ENCODE measurements around the gene CDKN2C.

Gene CDKN2C

DNA sequence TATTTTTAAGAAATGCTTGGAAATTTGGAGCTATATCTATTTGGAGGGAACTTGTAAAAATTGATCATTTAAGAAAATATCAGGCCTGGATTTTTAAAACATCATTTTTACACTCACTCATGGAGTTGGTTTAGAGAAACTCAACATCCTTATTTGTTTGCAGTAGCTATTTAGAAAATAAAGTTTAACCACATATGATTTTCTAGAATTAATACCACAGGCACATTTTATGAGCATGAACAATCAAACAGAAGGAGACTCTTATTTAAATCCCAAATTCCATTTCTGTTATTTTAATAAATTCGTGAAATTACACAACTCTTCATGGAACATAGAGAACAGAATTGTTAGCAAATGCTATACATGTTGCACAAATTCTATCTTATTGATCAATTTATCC is 3.2 kb downstream of the CDKN2C start:
- TF ChIP-seq FOXA1 (IDR thresholded peaks at IDR 0.05): no peak
- ChIA-PET CTCF (interaction anchor here (1.0 kb wide), 1 partner anchor 13 kb away, joined by 5 read pairs; the partner anchor contains the start of gene FAF1), POLR2A (interaction anchor here (1.5 to 7.1 kb wide), 2 partner anchors 9 to 13 kb away, joined by 6 to 97 read pairs; partner anchors contain the start of gene FAF1)
- DNase-seq (ENCODE audit: extremely low spot score): no peak

DNA sequence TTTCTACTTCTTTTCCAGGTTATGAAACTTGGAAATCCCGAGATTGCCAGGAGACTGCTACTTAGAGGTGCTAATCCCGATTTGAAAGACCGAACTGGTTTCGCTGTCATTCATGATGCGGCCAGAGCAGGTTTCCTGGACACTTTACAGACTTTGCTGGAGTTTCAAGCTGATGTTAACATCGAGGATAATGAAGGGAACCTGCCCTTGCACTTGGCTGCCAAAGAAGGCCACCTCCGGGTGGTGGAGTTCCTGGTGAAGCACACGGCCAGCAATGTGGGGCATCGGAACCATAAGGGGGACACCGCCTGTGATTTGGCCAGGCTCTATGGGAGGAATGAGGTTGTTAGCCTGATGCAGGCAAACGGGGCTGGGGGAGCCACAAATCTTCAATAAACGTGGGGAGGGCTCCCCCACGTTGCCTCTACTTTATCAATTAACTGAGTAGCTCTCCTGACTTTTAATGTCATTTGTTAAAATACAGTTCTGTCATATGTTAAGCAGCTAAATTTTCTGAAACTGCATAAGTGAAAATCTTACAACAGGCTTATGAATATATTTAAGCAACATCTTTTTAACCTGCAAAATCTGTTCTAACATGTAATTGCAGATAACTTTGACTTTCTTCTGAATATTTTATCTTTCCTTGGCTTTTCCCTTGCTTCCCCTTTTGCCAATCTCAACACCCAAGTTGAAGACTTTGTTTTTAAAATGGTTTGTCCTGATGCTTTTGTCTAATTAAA is 4.0 kb downstream of the CDKN2C start:
- POLR2A ChIA-PET: interaction anchor here (1.5 to 7.1 kb wide), 2 partner anchors 8 to 14 kb away, joined by 6 to 97 read pairs; partner anchors contain the start of gene FAF1
- TF ChIP-seq, protein P1, sequence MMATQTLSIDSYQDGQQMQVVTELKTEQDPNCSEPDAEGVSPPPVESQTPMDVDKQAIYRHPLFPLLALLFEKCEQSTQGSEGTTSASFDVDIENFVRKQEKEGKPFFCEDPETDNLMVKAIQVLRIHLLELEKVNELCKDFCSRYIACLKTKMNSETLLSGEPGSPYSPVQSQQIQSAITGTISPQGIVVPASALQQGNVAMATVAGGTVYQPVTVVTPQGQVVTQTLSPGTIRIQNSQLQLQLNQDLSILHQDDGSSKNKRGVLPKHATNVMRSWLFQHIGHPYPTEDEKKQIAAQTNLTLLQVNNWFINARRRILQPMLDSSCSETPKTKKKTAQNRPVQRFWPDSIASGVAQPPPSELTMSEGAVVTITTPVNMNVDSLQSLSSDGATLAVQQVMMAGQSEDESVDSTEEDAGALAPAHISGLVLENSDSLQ (IDR thresholded peaks at IDR 0.05): peak; percentile 64
- TF ChIP-seq FOXA1 (IDR thresholded peaks at IDR 0.05) (no peak), HDGF (IDR thresholded peaks at IDR 0.05; ENCODE audit: borderline replicate concordance) (no peak), LEF1 (IDR thresholded peaks at IDR 0.05; ENCODE audit: borderline replicate concordance) (no peak)
- no peak for DNase-seq (ENCODE audit: extremely low spot score)
- CTCF ChIA-PET: no interaction called here

DNA sequence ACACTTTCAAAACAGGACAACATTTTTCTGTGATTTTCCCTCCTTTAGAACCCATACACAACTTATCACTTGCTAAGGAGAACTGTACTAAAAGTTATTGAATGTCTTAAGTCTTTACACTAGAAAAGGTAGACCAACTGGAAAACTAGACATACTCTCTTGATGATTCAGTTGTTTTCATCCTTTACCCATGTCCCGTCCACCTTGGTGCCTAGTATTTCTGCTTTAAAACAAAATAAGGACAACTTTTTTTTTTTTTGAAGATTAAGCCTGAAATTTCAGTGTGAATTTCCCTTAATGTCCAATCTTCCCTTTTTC is 4.5 kb downstream of the CDKN2C start:
- ChIA-PET POLR2A (interaction anchor here (7.1 kb wide), 1 partner anchor 14 kb away, joined by 97 read pairs; the partner anchor contains the start of gene FAF1), CTCF (no interaction called here)
- DNase-seq (ENCODE audit: extremely low spot score): no peak
- TF ChIP-seq ELF4 (IDR thresholded peaks at IDR 0.05) (no peak), HDGF (IDR thresholded peaks at IDR 0.05; ENCODE audit: borderline replicate concordance) (no peak), BHLHE40 (IDR thresholded peaks at IDR 0.05; ENCODE audit: borderline replicate concordance) (no peak), CTBP1 (IDR thresholded peaks at IDR 0.05; ENCODE audit: borderline replicate concordance) (no peak), LEF1 (IDR thresholded peaks at IDR 0.05; ENCODE audit: borderline replicate concordance) (no peak), SP1 (IDR thresholded peaks at IDR 0.05) (no peak), TARDBP (IDR thresholded peaks at IDR 0.05) (no peak), L3MBTL2 (conservative IDR thresholded peaks at IDR 0.05) (no peak), FOXK2 (IDR thresholded peaks at IDR 0.05) (no peak), FOXM1 (IDR thresholded peaks at IDR 0.05; ENCODE audit: borderline replicate concordance) (no peak), NFRKB (IDR thresholded peaks at IDR 0.05) (no peak), FOXA1 (IDR thresholded peaks at IDR 0.05) (no peak), ZNF384 (IDR thresholded peaks at IDR 0.05) (no peak), ARNT (IDR thresholded peaks at IDR 0.05) (no peak), SUZ12 (IDR thresholded peaks at IDR 0.05) (no peak)
- TF ChIP-seq, protein P1 (IDR thresholded peaks at IDR 0.05): no peak

GRCh38 chr1:50975436-50975835 is 5.4 kb downstream of the CDKN2C start:
- TF ChIP-seq BHLHE40 (IDR thresholded peaks at IDR 0.05; ENCODE audit: borderline replicate concordance): no peak
- TF ChIP-seq NFRKB (IDR thresholded peaks at IDR 0.05): no peak
- TF ChIP-seq L3MBTL2 (conservative IDR thresholded peaks at IDR 0.05): no peak
- no peak for TF ChIP-seq SP1 (IDR thresholded peaks at IDR 0.05)
- TF ChIP-seq CTBP1 (IDR thresholded peaks at IDR 0.05; ENCODE audit: borderline replicate concordance): no peak
- no peak for TF ChIP-seq FOXM1 (IDR thresholded peaks at IDR 0.05; ENCODE audit: borderline replicate concordance)
- TF ChIP-seq ZNF384 (IDR thresholded peaks at IDR 0.05): no peak
- TF ChIP-seq, protein P1 (IDR thresholded peaks at IDR 0.05): no peak
- no peak for TF ChIP-seq LEF1 (IDR thresholded peaks at IDR 0.05; ENCODE audit: borderline replicate concordance)
- no peak for TF ChIP-seq TARDBP (IDR thresholded peaks at IDR 0.05)
- no peak for TF ChIP-seq FOXK2 (IDR thresholded peaks at IDR 0.05)
- TF ChIP-seq ARNT (IDR thresholded peaks at IDR 0.05): no peak
- no peak for TF ChIP-seq HDGF (IDR thresholded peaks at IDR 0.05; ENCODE audit: borderline replicate concordance)
- no peak for TF ChIP-seq ELF4 (IDR thresholded peaks at IDR 0.05)
- TF ChIP-seq FOXA1 (IDR thresholded peaks at IDR 0.05): no peak
- no peak for TF ChIP-seq SUZ12 (IDR thresholded peaks at IDR 0.05)
- no peak for DNase-seq (ENCODE audit: extremely low spot score)
- POLR2A ChIA-PET: interaction anchor here (1.2 kb wide), 1 partner anchor 10 kb away, joined by 4 read pairs; no protein-coding TSS in a partner anchor
- CTCF ChIA-PET: no interaction called here

DNA sequence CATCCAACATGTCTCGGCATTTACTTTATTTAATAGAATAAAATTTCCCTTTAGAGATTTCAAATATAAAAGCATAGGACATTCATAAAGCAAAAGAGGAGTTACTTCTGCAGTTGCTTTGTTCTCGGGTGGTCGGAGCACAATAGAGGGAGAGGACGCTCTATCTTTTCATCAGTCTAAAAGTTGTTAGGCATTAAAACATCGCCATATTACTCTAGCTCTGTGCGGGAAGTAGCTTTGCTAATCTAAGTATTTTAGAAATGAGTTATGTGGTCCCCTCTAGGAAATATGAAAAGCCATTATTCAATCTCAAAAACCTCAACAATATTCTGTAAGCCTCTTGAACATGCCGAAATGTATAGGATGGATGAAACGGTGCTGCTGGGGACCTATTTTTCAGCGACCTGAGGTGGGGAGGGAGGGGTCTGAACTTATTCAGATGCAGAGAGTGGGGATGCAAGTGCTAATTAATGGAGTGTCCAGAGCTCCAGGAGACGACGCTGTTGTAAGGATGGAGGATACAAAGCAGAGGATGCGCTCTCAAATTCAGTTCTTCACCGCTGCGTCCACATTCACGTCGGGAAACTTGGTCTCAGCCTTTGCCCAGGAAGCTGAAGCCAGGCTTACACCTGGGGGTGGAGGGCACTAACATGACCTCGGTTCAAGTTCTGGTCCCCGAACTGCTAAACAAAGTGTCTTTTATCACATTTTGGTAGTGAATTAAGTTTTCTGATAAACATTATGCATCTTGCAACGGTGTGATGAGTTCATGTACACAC is 6.3 kb downstream of the CDKN2C start:
- ChIA-PET CTCF (interaction anchor here (1.0 kb wide), 1 partner anchor 213 kb away, joined by 4 read pairs; no protein-coding TSS in a partner anchor), POLR2A (interaction anchor here (1.0 to 4.4 kb wide), 9 partner anchors 7 to 273 kb away, joined by 3 to 58 read pairs (median 3); partner anchors contain the start of genes CDKN2C and FAF1)
- TF ChIP-seq TARDBP (IDR thresholded peaks at IDR 0.05) (no peak), FOXA1 (IDR thresholded peaks at IDR 0.05) (no peak), ARNT (IDR thresholded peaks at IDR 0.05) (no peak), LEF1 (IDR thresholded peaks at IDR 0.05; ENCODE audit: borderline replicate concordance) (no peak), CTBP1 (IDR thresholded peaks at IDR 0.05; ENCODE audit: borderline replicate concordance) (no peak), HDGF (IDR thresholded peaks at IDR 0.05; ENCODE audit: borderline replicate concordance) (no peak), L3MBTL2 (conservative IDR thresholded peaks at IDR 0.05) (no peak), FOXM1 (IDR thresholded peaks at IDR 0.05; ENCODE audit: borderline replicate concordance) (no peak), ELF4 (IDR thresholded peaks at IDR 0.05) (no peak), BHLHE40 (IDR thresholded peaks at IDR 0.05; ENCODE audit: borderline replicate concordance) (no peak), ZNF384 (IDR thresholded peaks at IDR 0.05) (no peak), FOXK2 (IDR thresholded peaks at IDR 0.05) (no peak), NFRKB (IDR thresholded peaks at IDR 0.05) (no peak), SP1 (IDR thresholded peaks at IDR 0.05) (no peak), SUZ12 (IDR thresholded peaks at IDR 0.05) (no peak)
- TF ChIP-seq, protein P1 (IDR thresholded peaks at IDR 0.05): no peak
- no peak for DNase-seq (ENCODE audit: extremely low spot score)
